Spleen (tissue), 7 donors: ENCODE results near the gene ANKAR.

Experiments
- CTCF ChIP-seq, 11 experiments: fragments of 200-600 bp in 7 of 11; fragments of 450-650 bp in 4 of 11; sonication (generic) in 4 of 11; IDR thresholded peaks in 8 of 11; conservative IDR thresholded peaks in 3 of 11; 1 replicate in 7 of 11; 2 replicates in 4 of 11; pipeline versions ENCODE4 v1.4.0 to v1.8.0; 2016 to 2021; ENCODE audit warnings: antibody characterized with exemption in 11 of 11, inconsistent platforms in 4 of 11, mild to moderate bottlenecking in 1 of 11
- POLR2A ChIP-seq, 3 donors: fragments of 450-650 bp; IDR thresholded peaks; one replicate each; pipeline ENCODE4 v1.5.1; 2017; ENCODE audit warnings: antibody characterized with exemption in 3 of 3, mild to moderate bottlenecking in 1 of 3
- POLR2AphosphoS5 ChIP-seq, 3 donors: sonication (generic); formaldehyde crosslinking; IDR thresholded peaks; one replicate each; pipeline ENCODE4 v1.5.1; 2017; ENCODE audit warnings: antibody characterized with exemption in 3 of 3
- donor health status: DM: no; HTN: no; CAD: no; lungs with moderate emphysema.
- donor health status: DM: no; HTN: no; CAD: no.
- donor health status: DM: no; HTN: no; CAD: no.

GRCh38 chr2:189651284-189651683, 23.2 kb upstream of the ANKAR start:
- TF ChIP-seq CTCF (IDR thresholded peaks at IDR 0.05 in 8 of 11, conservative IDR thresholded peaks at IDR 0.05 in 3 of 11) (no peak), POLR2A (IDR thresholded peaks at IDR 0.05) (no peak), POLR2AphosphoS5 (IDR thresholded peaks at IDR 0.05) (no peak)
